Neutrophil (primary cell): ENCODE data around the gene PAX6.

ENCODE experiments used
- H3K27ac ChIP-seq: fragments of 200-600 bp; sonication (generic); 2 replicates; pipeline ENCODE4 v1.5.1; 2016; ENCODE audit warnings: mild to moderate bottlenecking, moderate library complexity
- H3K27me3 ChIP-seq: fragments of 200-600 bp; sonication (generic); 2 replicates; pipeline ENCODE4 v1.6.0; 2016; ENCODE audit warnings: mild to moderate bottlenecking
- H3K36me3 ChIP-seq: fragments of 200-600 bp; sonication (generic); 2 replicates; pipeline ENCODE4 v1.5.1; 2017
- H3K4me1 ChIP-seq, 2 experiments: fragments of 200-600 bp in 1 of 2; sonication (generic) in 1 of 2; 1 replicate in 1 of 2; 2 replicates in 1 of 2; pipeline versions ENCODE4 v1.5.1 to v1.6.1; 2013 to 2016; ENCODE audit warnings: low read depth in 1 of 2, low read length in 1 of 2, mild to moderate bottlenecking in 1 of 2, moderate library complexity in 1 of 2; ENCODE audit not compliant: control insufficient read depth in 1 of 2, insufficient read depth in 1 of 2
- H3K4me3 ChIP-seq, 2 experiments: fragments of 200-600 bp in 1 of 2; sonication (generic) in 1 of 2; 1 replicate in 1 of 2; 2 replicates in 1 of 2; pipeline ENCODE4 v1.5.1; 2013 to 2016; ENCODE audit warnings: low read depth in 1 of 2, low read length in 1 of 2, mild to moderate bottlenecking in 1 of 2, moderate library complexity in 1 of 2
- H3K9me3 ChIP-seq: fragments of 200-600 bp; sonication (generic); 2 replicates; pipeline ENCODE4 v1.5.1; 2016
- TF ChIP-seq, protein P1 (sequence below): fragments of 200-600 bp; sonication (generic); IDR thresholded peaks from 2 replicates; pipeline ENCODE4 v1.5.1; 2016; ENCODE audit warnings: antibody characterized with exemption

Gene PAX6

DNA sequence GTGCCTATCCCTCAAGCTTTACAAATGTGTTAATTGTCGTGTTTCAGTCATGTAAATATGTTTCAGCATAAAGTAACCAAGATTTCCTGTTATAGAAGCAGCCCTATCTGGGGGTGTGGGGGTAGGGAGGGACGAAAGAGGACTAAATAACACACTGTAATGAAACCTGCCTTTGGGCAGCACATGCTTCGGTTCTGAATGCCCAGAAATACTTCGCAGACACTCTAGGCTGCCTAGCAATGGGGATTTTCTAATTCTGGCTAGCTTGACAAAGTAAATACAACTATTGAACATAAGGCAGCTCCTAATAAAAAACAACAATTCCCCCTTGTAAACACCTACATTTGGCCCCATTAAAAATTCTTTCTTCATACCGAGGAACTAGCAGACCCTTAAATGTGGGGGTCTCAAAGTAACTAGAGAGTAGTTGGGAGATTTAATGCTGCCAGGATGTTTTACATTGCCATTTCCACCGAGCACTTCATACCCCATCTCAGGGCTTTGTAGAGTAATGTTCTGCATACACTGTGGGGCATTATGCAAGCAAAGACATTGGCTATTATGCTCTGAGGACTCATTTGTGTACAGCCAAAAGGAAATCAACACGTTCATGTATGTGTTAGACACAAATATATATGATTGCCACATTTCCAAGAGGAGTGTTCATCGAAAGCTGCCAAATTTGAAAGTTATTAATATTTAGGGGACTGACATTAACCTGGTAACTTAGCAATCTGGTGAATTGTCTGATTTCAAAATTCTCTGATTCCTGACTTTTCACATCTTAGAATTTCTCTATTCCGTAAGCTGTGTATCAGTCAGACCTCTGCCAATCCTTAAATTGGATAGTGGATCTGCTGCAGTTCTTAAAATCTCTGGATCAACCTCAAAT is 42.1 kb downstream of the PAX6 start:
- H3K27me3 ChIP-seq = no peaks in the 10 kb centered on the region
- H3K36me3 ChIP-seq = no peaks in the 10 kb centered on the region
- H3K4me1 ChIP-seq = no peaks in the 10 kb centered on the region
- no peak overlapping the region for H3K4me3 ChIP-seq
- H3K9me3 ChIP-seq = no peaks in the 10 kb centered on the region
- TF ChIP-seq, protein P1, sequence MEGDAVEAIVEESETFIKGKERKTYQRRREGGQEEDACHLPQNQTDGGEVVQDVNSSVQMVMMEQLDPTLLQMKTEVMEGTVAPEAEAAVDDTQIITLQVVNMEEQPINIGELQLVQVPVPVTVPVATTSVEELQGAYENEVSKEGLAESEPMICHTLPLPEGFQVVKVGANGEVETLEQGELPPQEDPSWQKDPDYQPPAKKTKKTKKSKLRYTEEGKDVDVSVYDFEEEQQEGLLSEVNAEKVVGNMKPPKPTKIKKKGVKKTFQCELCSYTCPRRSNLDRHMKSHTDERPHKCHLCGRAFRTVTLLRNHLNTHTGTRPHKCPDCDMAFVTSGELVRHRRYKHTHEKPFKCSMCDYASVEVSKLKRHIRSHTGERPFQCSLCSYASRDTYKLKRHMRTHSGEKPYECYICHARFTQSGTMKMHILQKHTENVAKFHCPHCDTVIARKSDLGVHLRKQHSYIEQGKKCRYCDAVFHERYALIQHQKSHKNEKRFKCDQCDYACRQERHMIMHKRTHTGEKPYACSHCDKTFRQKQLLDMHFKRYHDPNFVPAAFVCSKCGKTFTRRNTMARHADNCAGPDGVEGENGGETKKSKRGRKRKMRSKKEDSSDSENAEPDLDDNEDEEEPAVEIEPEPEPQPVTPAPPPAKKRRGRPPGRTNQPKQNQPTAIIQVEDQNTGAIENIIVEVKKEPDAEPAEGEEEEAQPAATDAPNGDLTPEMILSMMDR = no peak
- no peak overlapping the region for H3K27ac ChIP-seq

DNA sequence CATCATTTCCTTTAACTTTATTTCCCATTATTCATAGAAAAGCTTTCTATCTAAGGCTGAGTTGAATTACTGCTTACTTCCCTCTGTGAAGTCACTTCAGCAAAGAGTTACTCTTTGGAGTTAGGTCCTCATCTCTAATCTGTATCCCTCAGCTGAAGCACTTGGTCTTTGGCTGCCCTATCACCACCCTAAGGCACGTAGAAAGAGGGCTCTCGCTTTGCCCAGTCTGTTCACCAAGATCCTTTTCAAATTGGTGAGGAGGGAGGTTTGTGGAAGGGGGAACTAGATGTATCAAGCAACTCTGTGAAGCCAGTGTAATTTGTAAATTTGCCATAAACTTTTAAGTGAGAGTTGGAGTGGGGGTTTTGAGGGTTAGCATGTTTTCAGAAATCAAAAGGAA is 43.4 kb downstream of the PAX6 start:
- no peak overlapping the region for H3K27ac ChIP-seq
- H3K9me3 ChIP-seq = no peaks in the 10 kb centered on the region
- TF ChIP-seq, protein P1 = no peak
- H3K4me1 ChIP-seq = no peaks in the 10 kb centered on the region
- no peaks in the 10 kb centered on the region for H3K27me3 ChIP-seq
- H3K4me3 ChIP-seq = no peak overlapping the region
- H3K36me3 ChIP-seq = no peaks in the 10 kb centered on the region

DNA sequence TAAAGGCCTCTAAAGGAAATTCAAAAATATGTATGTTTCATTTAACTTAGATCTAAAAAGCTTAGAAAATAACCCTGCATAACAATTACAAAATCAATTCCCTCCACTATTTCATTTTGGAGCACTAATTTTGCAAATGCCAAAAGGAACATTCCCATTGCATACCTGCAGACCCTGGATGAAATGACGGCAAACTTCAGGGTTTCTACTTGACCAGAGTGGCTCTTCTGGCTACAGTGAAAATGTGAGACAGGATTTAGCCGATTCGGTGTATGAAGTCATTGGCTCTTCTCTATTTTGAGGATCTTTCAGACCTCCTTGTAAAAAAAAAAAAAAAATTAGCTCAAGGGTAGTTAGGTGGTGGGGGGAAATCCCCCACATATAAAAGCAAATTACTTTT is 44.1 kb downstream of the PAX6 start:
- Histone ChIP-seq H3K27ac (no peak overlapping the region), H3K9me3 (no peaks in the 10 kb centered on the region), H3K4me3 (no peak overlapping the region), H3K27me3 (no peaks in the 10 kb centered on the region), H3K4me1 (no peaks in the 10 kb centered on the region), H3K36me3 (no peaks in the 10 kb centered on the region)
- TF ChIP-seq, protein P1 = no peak

DNA sequence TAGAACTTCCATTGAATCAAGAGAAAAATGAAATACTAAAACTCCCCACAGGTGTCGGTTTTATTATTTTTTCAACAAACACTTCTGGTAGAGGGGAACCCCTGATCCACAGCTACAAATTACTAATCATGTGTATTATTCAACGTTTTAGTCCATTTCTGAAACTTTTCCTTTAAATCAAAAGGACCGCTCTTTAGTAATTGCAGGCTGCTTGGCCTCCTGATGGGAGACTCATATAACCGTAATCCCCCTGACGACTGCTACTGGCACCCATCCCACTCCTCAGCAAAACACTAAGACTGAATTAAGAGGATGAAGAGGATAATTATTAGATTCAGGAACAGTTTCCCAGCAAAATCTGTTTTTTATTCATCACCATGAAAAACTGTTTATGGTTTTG is 46.4 kb downstream of the PAX6 start:
- Histone ChIP-seq H3K9me3 (no peaks in the 10 kb centered on the region), H3K4me1 (no peaks in the 10 kb centered on the region), H3K4me3 (no peak overlapping the region), H3K27me3 (no peaks in the 10 kb centered on the region), H3K36me3 (no peaks in the 10 kb centered on the region), H3K27ac (no peak overlapping the region)
- TF ChIP-seq, protein P1 = no peak

DNA sequence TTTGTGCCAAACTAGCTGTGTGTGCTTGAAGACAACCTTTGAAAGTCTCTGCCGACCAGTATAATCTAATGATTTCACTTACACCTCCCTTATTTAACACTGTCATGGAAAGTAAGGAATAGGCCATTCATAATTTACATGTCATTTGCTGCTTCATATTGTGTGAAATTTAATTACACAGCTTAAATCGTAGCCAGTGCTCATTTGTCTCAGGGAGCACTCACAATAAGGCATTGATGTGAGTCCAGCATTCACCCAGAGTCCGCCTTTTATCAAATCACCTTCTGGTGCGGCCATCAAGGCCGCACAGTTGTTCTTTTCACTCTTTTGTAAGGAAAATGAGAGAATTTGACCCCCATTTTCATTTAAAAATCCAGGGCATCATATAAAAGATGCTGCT is 46.9 kb downstream of the PAX6 start:
- H3K27ac ChIP-seq = no peak overlapping the region
- H3K4me1 ChIP-seq = no peaks in the 10 kb centered on the region

More for the DNA sequence above, 46.9 kb downstream of the PAX6 start:
- no peaks in the 10 kb centered on the region for H3K9me3 ChIP-seq
- TF ChIP-seq, protein P1 = no peak
- no peak overlapping the region for H3K4me3 ChIP-seq
- no peaks in the 10 kb centered on the region for H3K27me3 ChIP-seq
- H3K36me3 ChIP-seq = no peaks in the 10 kb centered on the region
